Measurements from ENCODE around the gene PTPN4. TPM values are rescaled to one million over a fixed set of nuclear protein-coding genes. Genes with fewer than 3 reads are reported as not detected.

The PTPN4 gene
- total and polyA plus RNA-seq, 2 experiments from 2014 or later: 41.6 to 90.4 TPM

- no peaks in the 10 kb centered on the region for H3F3A ChIP-seq (replicated peaks; ENCODE audit: low read depth)
- Mint-ChIP-seq H3K4me1 (peaks cover 48% of the 10 kb centered on the region), H3K27ac (no peak overlapping the region), H3K27me3 (ENCODE audit: insufficient read depth, low read depth, poor library complexity) (peaks cover 2% of the 10 kb centered on the region), H3K9me3 (no peaks in the 10 kb centered on the region), H3K36me3 (ENCODE audit: low read depth) (no peaks in the 10 kb centered on the region), H3K4me3 (no peak overlapping the region)
- peaks cover 38% of the 10 kb centered on the region for H4K20me1 ChIP-seq (replicated peaks; ENCODE audit: insufficient read depth)
- H3K9me2 ChIP-seq (ENCODE audit: insufficient read depth): no peaks in the 10 kb centered on the region
- no peak overlapping the region for H2AFZ ChIP-seq
- peak; percentile 45 for DNase-seq (ENCODE audit: low spot score)
- H3K27me3 ChIP-seq (ENCODE audit: insufficient read depth): no peaks in the 10 kb centered on the region
- H3K4me1 ChIP-seq (ENCODE audit: insufficient read depth): peaks cover 65% of the 10 kb centered on the region
- peak; percentile 73 for ATAC-seq
- no peak overlapping the region for H3K4me3 ChIP-seq
- no peak overlapping the region for H3K4me2 ChIP-seq
- no peak overlapping the region for H3K27ac ChIP-seq (ENCODE audit: low read depth)
- H3K36me3 ChIP-seq (ENCODE audit: insufficient read depth): no peaks in the 10 kb centered on the region
- no peak for TF ChIP-seq NANOG (IDR thresholded peaks at IDR 0.05; ENCODE audit: borderline replicate concordance)
- 0 out of 4 replicates have a peak, but pooled peaks of 1 of the 2 experiments have one; percentile 5 for TF ChIP-seq CTCF (conservative IDR thresholded peaks at IDR 0.05; ENCODE audit: low read depth in 2 of 2)
- peaks cover 100% of the 10 kb centered on the region for H3K79me2 ChIP-seq (replicated peaks; ENCODE audit: insufficient read depth)
Measured at GRCh38 chr2:119766944-119767343, 7.2 kb downstream of the PTPN4 start.

GRCh38 chr2:119768742-119769141, 9.0 kb downstream of the PTPN4 start:
- no peak for ATAC-seq
- Histone ChIP-seq H3K79me2 (replicated peaks; ENCODE audit: insufficient read depth) (peaks cover 100% of the 10 kb centered on the region), H4K20me1 (replicated peaks; ENCODE audit: insufficient read depth) (peaks cover 38% of the 10 kb centered on the region)

GRCh38 chr2:119769645-119770044, 9.9 kb downstream of the PTPN4 start:
- Mint-ChIP-seq H3K9me3 (no peaks in the 10 kb centered on the region), H3K27me3 (ENCODE audit: insufficient read depth, low read depth, poor library complexity) (peaks cover 2% of the 10 kb centered on the region), H3K4me3 (no peak overlapping the region), H3K27ac (no peak overlapping the region), H3K4me1 (peaks cover 41% of the 10 kb centered on the region), H3K36me3 (ENCODE audit: low read depth) (no peaks in the 10 kb centered on the region)
- no peaks in the 10 kb centered on the region for H3F3A ChIP-seq (replicated peaks; ENCODE audit: low read depth)
- H3K79me2 ChIP-seq (replicated peaks; ENCODE audit: insufficient read depth): peaks cover 100% of the 10 kb centered on the region
- ATAC-seq (no peak), DNase-seq (ENCODE audit: low spot score) (no peak)
- no peaks in the 10 kb centered on the region for H3K9me2 ChIP-seq (ENCODE audit: insufficient read depth)
- no peak overlapping the region for H2AFZ ChIP-seq
- no peak overlapping the region for H3K4me3 ChIP-seq
- H3K4me2 ChIP-seq: no peak overlapping the region
- no peak overlapping the region for H3K27ac ChIP-seq (ENCODE audit: low read depth)
- no peaks in the 10 kb centered on the region for H3K27me3 ChIP-seq (ENCODE audit: insufficient read depth)
- H3K36me3 ChIP-seq (ENCODE audit: insufficient read depth): no peaks in the 10 kb centered on the region
- H4K20me1 ChIP-seq (replicated peaks; ENCODE audit: insufficient read depth): peaks cover 37% of the 10 kb centered on the region
- H3K4me1 ChIP-seq (ENCODE audit: insufficient read depth): peaks cover 51% of the 10 kb centered on the region
- TF ChIP-seq ZNF114 (CRISPR knock-in tag; IDR thresholded peaks at IDR 0.05): no peak
- TF ChIP-seq CTCF (conservative IDR thresholded peaks at IDR 0.05; ENCODE audit: low read depth in 2 of 2): no peak
- TF ChIP-seq POLR2AphosphoS5 (IDR thresholded peaks at IDR 0.05; ENCODE audit: low read depth): no peak
- no peak for TF ChIP-seq JUNB (IDR thresholded peaks at IDR 0.05; ENCODE audit: unreplicated experiment)
- TF ChIP-seq ETS1 (IDR thresholded peaks at IDR 0.05): no peak
- TF ChIP-seq NANOG (IDR thresholded peaks at IDR 0.05; ENCODE audit: borderline replicate concordance): no peak
- no peak for TF ChIP-seq ZNF331 (CRISPR knock-in tag; IDR thresholded peaks at IDR 0.05; ENCODE audit: low read depth)
- TF ChIP-seq STAT1 (IDR thresholded peaks at IDR 0.05; ENCODE audit: unreplicated experiment): no peak
- TF ChIP-seq EZH2 (IDR thresholded peaks at IDR 0.05; ENCODE audit: low read depth, unreplicated experiment): no peak
- no peak for TF ChIP-seq REST (IDR thresholded peaks at IDR 0.05; ENCODE audit: unreplicated experiment)

More at GRCh38 chr2:119768742-119769141, 9.0 kb downstream of the PTPN4 start:
- Histone ChIP-seq H3K4me1 (ENCODE audit: insufficient read depth) (peaks cover 56% of the 10 kb centered on the region), H3K27ac (ENCODE audit: low read depth) (no peak overlapping the region; the same call in 1 of the 2 replicates), H3K36me3 (ENCODE audit: insufficient read depth) (no peaks in the 10 kb centered on the region), H3K9me2 (ENCODE audit: insufficient read depth) (no peaks in the 10 kb centered on the region), H3F3A (replicated peaks; ENCODE audit: low read depth) (no peaks in the 10 kb centered on the region), H2AFZ (no peak overlapping the region), H3K4me2 (peak overlapping the region; percentile 22; the same call in 1 of the 2 replicates), H3K4me3 (no peak overlapping the region), H3K27me3 (ENCODE audit: insufficient read depth) (no peaks in the 10 kb centered on the region)
- H3K27ac Mint-ChIP-seq: no peak overlapping the region
- DNase-seq (ENCODE audit: low spot score): no peak
- no peaks in the 10 kb centered on the region for H3K9me3 Mint-ChIP-seq
- no peaks in the 10 kb centered on the region for H3K36me3 Mint-ChIP-seq (ENCODE audit: low read depth)
- H3K4me1 Mint-ChIP-seq: peaks cover 42% of the 10 kb centered on the region
- H3K4me3 Mint-ChIP-seq: no peak overlapping the region
- TF ChIP-seq POLR2AphosphoS5 (IDR thresholded peaks at IDR 0.05; ENCODE audit: low read depth) (no peak), CREB1 (CRISPR knock-in tag; IDR thresholded peaks at IDR 0.05; ENCODE audit: low read depth) (no peak)
- peaks cover 2% of the 10 kb centered on the region for H3K27me3 Mint-ChIP-seq (ENCODE audit: insufficient read depth, low read depth, poor library complexity)

Data from GM23338 (cell line).